Measurements from ENCODE around the gene CSK.
A peak's percentile ranks its signal among the peaks of the same experiment; 100 is the strongest.
"Not testable (repeated sequence)": the region's sequence is repeated elsewhere in the genome, so short reads cannot be mapped to it uniquely, and the experiment has no call there.

CSK gene

GRCh38 chr15:74781431-74782258 is at the start of gene CSK:
Gene CSK (plus strand): TSS chr15:74782080. CDS start chr15:74798298, 16,218 bp downstream.
- peak; percentile 24 for DNase-seq (ENCODE audit: low read depth)

- DNase-seq (ENCODE audit: low read depth) = no peak
These were observed 49.0 kb upstream of the CSK start for GRCh38 chr15:74732846-74733245.

- DNase-seq (ENCODE audit: low read depth) = no peak
These were observed 48.6 kb upstream of the CSK start for GRCh38 chr15:74733269-74733668.

GRCh38 chr15:74735305-74735704 is 46.6 kb upstream of the CSK start:
- DNase-seq (ENCODE audit: low read depth) = no peak

GRCh38 chr15:74738239-74738638 is 43.6 kb upstream of the CSK start:
- not testable (repeated sequence) for DNase-seq (ENCODE audit: low read depth)

GRCh38 chr15:74742422-74742821 is 39.5 kb upstream of the CSK start:
- no peak for DNase-seq (ENCODE audit: low read depth)

- DNase-seq (ENCODE audit: low read depth) = no peak
These were observed 35.5 kb upstream of the CSK start for GRCh38 chr15:74746389-74746788.

- DNase-seq (ENCODE audit: low read depth) = no peak
These were observed 33.4 kb upstream of the CSK start, which contains the start of gene CYP1A2 for GRCh38 chr15:74748322-74748946. Gene CYP1A2 (plus strand): TSS chr15:74748845. CDS start chr15:74749739, 894 bp downstream.

GRCh38 chr15:74749832-74750231 is 32.0 kb upstream of the CSK start:
- no peak for DNase-seq (ENCODE audit: low read depth)

GRCh38 chr15:74750751-74751150 is 31.1 kb upstream of the CSK start:
- no peak for DNase-seq (ENCODE audit: low read depth)

GRCh38 chr15:74752011-74752410 is 29.9 kb upstream of the CSK start:
- no peak for DNase-seq (ENCODE audit: low read depth)

- DNase-seq (ENCODE audit: low read depth) = no peak
These were observed 29.3 kb upstream of the CSK start for GRCh38 chr15:74752531-74752930.

GRCh38 chr15:74754593-74755215 is 27.2 kb upstream of the CSK start:
- no peak for DNase-seq (ENCODE audit: low read depth)

- no peak for DNase-seq (ENCODE audit: low read depth)
These were observed 23.1 kb upstream of the CSK start for GRCh38 chr15:74758736-74759135.

GRCh38 chr15:74762791-74763150 is 19.1 kb upstream of the CSK start:
- no peak for DNase-seq (ENCODE audit: low read depth)

GRCh38 chr15:74763416-74763815 is 18.5 kb upstream of the CSK start:
- DNase-seq (ENCODE audit: low read depth) = no peak

GRCh38 chr15:74767167-74768098 is 14.4 kb upstream of the CSK start:
- no peak for DNase-seq (ENCODE audit: low read depth)

- DNase-seq (ENCODE audit: low read depth) = no peak
These were observed 13.6 kb upstream of the CSK start for GRCh38 chr15:74768099-74768770.

- peak; percentile 24 for DNase-seq (ENCODE audit: low read depth)
These were observed 13.0 kb upstream of the CSK start for GRCh38 chr15:74768771-74769342.

GRCh38 chr15:74769463-74770025 is 12.3 kb upstream of the CSK start:
- DNase-seq (ENCODE audit: low read depth) = no peak
